ENCODE measurements around the gene HLA-DPB1.

HLA-DPB1 gene

GRCh38 chr6:33136310-33136900 lies 60.6 kb downstream of the HLA-DPB1 start:
- no peak for DNase-seq (ENCODE audit: low read depth)
